HepG2 (cell line): Measurements from ENCODE around the gene NXPE3. TPM values are rescaled to one million over a fixed set of nuclear protein-coding genes. Genes with fewer than 3 reads are reported as not detected.

ENCODE experiments used
- ATAC-seq: fragments of 200-7000 bp; cut with Tn5 transposase; 3 replicates; pipeline ENCODE4 v1.9.1; 2020; ENCODE audit warnings: mild to moderate bottlenecking, moderate library complexity
- BruUV-seq: library from RNA; stranded (reverse); fragments of 400-500 nt; replicated peaks from 2 replicates; lab custom pipeline; 2021; lab: Mats Ljungman, UMichigan
- CTCF ChIA-PET: fragments of 300-600 bp; formaldehyde crosslinking; extraction: SDS; loops from one replicate; lab custom pipeline; 2021; ENCODE audit warnings: low total read pairs, inconsistent platforms, low intra/inter-chr PET ratio; lab: Yijun Ruan, JAX
- POLR2A ChIA-PET: fragments of 350-600 bp; sonication (Branson Sonifier 250); formaldehyde crosslinking; loops from one replicate; lab custom pipeline; 2020; ENCODE audit warnings: antibody characterized with exemption, inconsistent platforms; lab: Yijun Ruan, JAX
- DNase-seq: peaks from one replicate; pipeline ENCODE4 v3.0.0-alpha.2; 2015; ENCODE audit warnings: low spot score
- FAIRE-seq: peaks from 3 replicates; lab custom pipeline; 2011; peaks lifted over from hg19 to GRCh38; lab: Jason Lieb, UNC
- H2AFZ ChIP-seq: one replicate; pipeline ENCODE4 v1.6.1; 2011; ENCODE audit warnings: low read length, inconsistent platforms
- H3K27ac ChIP-seq: fragments of 300-600 bp; 3 replicates; pipeline ENCODE4 v1.8.0; 2011; ENCODE audit warnings: mixed run types, mild to moderate bottlenecking, mixed read lengths, low read length, inconsistent platforms; ENCODE audit not compliant: insufficient read depth; ENCODE audit errors: extremely low read length
- H3K27me3 ChIP-seq, 2 experiments: fragments of 200-600 bp in 1 of 2; 2 replicates in 1 of 2; 3 replicates in 1 of 2; pipeline versions ENCODE4 v1.6.0 to v1.8.0; 2011; ENCODE audit warnings: low read length in 2 of 2, mild to moderate bottlenecking in 2 of 2, moderate library complexity in 2 of 2, inconsistent platforms in 1 of 2; ENCODE audit not compliant: insufficient read depth in 2 of 2, control insufficient read depth in 1 of 2
- H3K36me3 ChIP-seq, 2 experiments: fragments of 200-600 bp in 1 of 2; replicated peaks in 1 of 2; 2 replicates in 1 of 2; 3 replicates in 1 of 2; pipeline versions ENCODE4 v1.5.1 to v1.8.0; 2011; ENCODE audit warnings: low read length in 2 of 2, inconsistent platforms in 1 of 2; ENCODE audit not compliant: insufficient read depth in 2 of 2, control insufficient read depth in 1 of 2
- H3K4me1 ChIP-seq: 2 replicates; pipeline ENCODE4 v1.5.1; 2012; ENCODE audit warnings: low read length, inconsistent platforms; ENCODE audit not compliant: insufficient read depth
- H3K4me2 ChIP-seq: 2 replicates; pipeline ENCODE4 v1.6.0; 2011; ENCODE audit warnings: low read depth, low read length, inconsistent platforms
- H3K4me3 ChIP-seq, 3 experiments: fragments of 200-600 bp in 1 of 3; sonication (generic), shearing (Covaris generic) in 1 of 3; replicated peaks in 1 of 3; 2 replicates each; pipeline ENCODE4 v1.5.1; 2011 to 2016; ENCODE audit warnings: low read length in 3 of 3, inconsistent platforms in 2 of 3, low read depth in 2 of 3, mild to moderate bottlenecking in 2 of 3, control low read depth in 1 of 3, mixed read lengths in 1 of 3; ENCODE audit not compliant: insufficient read depth in 1 of 3
- H3K79me2 ChIP-seq: one replicate; pipeline ENCODE4 v1.6.1; 2011; ENCODE audit warnings: low read length, inconsistent platforms; ENCODE audit not compliant: insufficient read depth
- H3K9ac ChIP-seq: 2 replicates; pipeline ENCODE4 v1.6.0; 2011; ENCODE audit warnings: mild to moderate bottlenecking, low read depth, low read length, inconsistent platforms; ENCODE audit not compliant: insufficient read depth
- H3K9me3 ChIP-seq: 2 replicates; pipeline ENCODE4 v1.5.1; 2012; ENCODE audit warnings: mild to moderate bottlenecking, low read length
- H4K20me1 ChIP-seq: 2 replicates; pipeline ENCODE4 v1.6.0; 2011; ENCODE audit warnings: inconsistent platforms, mild to moderate bottlenecking, low read length, moderate library complexity; ENCODE audit not compliant: insufficient read depth
- ATF2 ChIP-seq: sonication (generic); formaldehyde crosslinking; IDR thresholded peaks from 2 replicates; pipeline ENCODE4 v1.4.0; 2020; ENCODE audit warnings: missing genetic modification reagents
- BATF2 ChIP-seq: sonication (generic); formaldehyde crosslinking; IDR thresholded peaks from 2 replicates; pipeline ENCODE4 v1.8.0; 2022; ENCODE audit warnings: mild to moderate bottlenecking, missing genetic modification reagents, moderate library complexity
- CC2D1A ChIP-seq: sonication (generic); formaldehyde crosslinking; IDR thresholded peaks from 2 replicates; pipeline ENCODE4 v1.8.1; 2023; ENCODE audit warnings: mild to moderate bottlenecking, missing genetic modification reagents
- FUBP1 ChIP-seq: sonication (generic); formaldehyde crosslinking; IDR thresholded peaks from 2 replicates; pipeline ENCODE4 v1.5.1; 2020; ENCODE audit warnings: missing genetic modification reagents, mild to moderate bottlenecking, borderline replicate concordance
- GTF2F1 ChIP-seq: fragments of 150-350 bp; IDR thresholded peaks from 2 replicates; pipeline ENCODE4 v1.6.1; 2014; ENCODE audit warnings: low read length
- GTF3A ChIP-seq: sonication (generic); formaldehyde crosslinking; conservative IDR thresholded peaks from 2 replicates; pipeline ENCODE4 v1.4.0; 2020; ENCODE audit warnings: mild to moderate bottlenecking, missing genetic modification reagents
- GZF1 ChIP-seq: sonication (generic); formaldehyde crosslinking; IDR thresholded peaks from 2 replicates; pipeline ENCODE4 v1.5.1; 2020; ENCODE audit warnings: mild to moderate bottlenecking, missing genetic modification reagents
- MXD4 ChIP-seq: IDR thresholded peaks from 2 replicates; pipeline ENCODE4 v1.6.1; 2016; ENCODE audit warnings: mild to moderate bottlenecking, missing biosample characterization, missing genetic modification reagents
- NCOA2 ChIP-seq: sonication (generic); formaldehyde crosslinking; IDR thresholded peaks from 2 replicates; pipeline ENCODE4 v1.8.0; 2022; ENCODE audit warnings: inconsistent platforms
- PHB2 ChIP-seq: fragments of 450-650 bp; IDR thresholded peaks from 2 replicates; pipeline ENCODE4 v1.6.1; 2018; ENCODE audit not compliant: partially characterized antibody
- TEF ChIP-seq: sonication (generic); formaldehyde crosslinking; IDR thresholded peaks from 2 replicates; pipeline ENCODE4 v1.5.0; 2020; ENCODE audit warnings: missing genetic modification reagents
- TIGD3 ChIP-seq: sonication (generic); formaldehyde crosslinking; IDR thresholded peaks from 2 replicates; pipeline ENCODE4 v1.5.1; 2020; ENCODE audit warnings: mild to moderate bottlenecking, missing genetic modification reagents, borderline replicate concordance
- YY1 ChIP-seq: IDR thresholded peaks from 2 replicates; pipeline ENCODE4 v1.6.1; 2011; ENCODE audit warnings: low read length, low read depth, moderate library complexity, mild to moderate bottlenecking; ENCODE audit not compliant: insufficient read depth, insufficient replicate concordance
- ZFP36L1 ChIP-seq: sonication (generic); formaldehyde crosslinking; IDR thresholded peaks from 2 replicates; pipeline ENCODE4 v1.8.0; 2022; ENCODE audit warnings: mild to moderate bottlenecking, missing genetic modification reagents, moderate library complexity
- ZNF343 ChIP-seq: sonication (generic); formaldehyde crosslinking; IDR thresholded peaks from 2 replicates; pipeline ENCODE4 v1.4.0; 2020; ENCODE audit warnings: mild to moderate bottlenecking, missing genetic modification reagents
- ZNF354B ChIP-seq: sonication (generic); formaldehyde crosslinking; IDR thresholded peaks from 2 replicates; pipeline ENCODE4 v1.8.0; 2022; ENCODE audit warnings: mild to moderate bottlenecking, missing genetic modification reagents
- ZUFSP ChIP-seq: sonication (generic); formaldehyde crosslinking; IDR thresholded peaks from 2 replicates; pipeline ENCODE4 v1.9.0; 2021; ENCODE audit warnings: missing genetic modification reagents, mild to moderate bottlenecking, borderline replicate concordance
- WGBS: methylation state at CpG from one replicate; pipeline ENCODE4 v1.1.6; 2017; ENCODE audit warnings: low lambda C conversion rate; 5-methylcytosine and 5-hydroxymethylcytosine counted together
- in situ Hi-C: cut with HindIII; loops from 2 replicates; pipeline ENCODE4 v1.10.0; 2017; ENCODE audit warnings: low pct_unique_long_range_greater_than_20kb; ENCODE audit not compliant: extremely low pct_ligation_motif_present
- intact Hi-C: fragments of 100-400 bp; cut with micrococcal nuclease; formaldehyde crosslinking; loops from one replicate; pipeline ENCODE4 v1.10.0; 2022; ENCODE audit not compliant: unreplicated experiment
- polyA plus RNA-seq, 8 experiments: library from polyadenylated mRNA; depleted of rRNA in 3 of 8; stranded (reverse) in 7 of 8; unstranded in 1 of 8; fragments of >200 nt; fragmentation: Illumina TruSeq in 4 of 8; extraction: Trizol in 4 of 8; gene quantifications; 2 replicates each; pipeline versions ENCODE4 v1.2.1 to v1.2.3, GENCODE V29; 2011 to 2016; ENCODE audit warnings: low read depth in 4 of 8, missing spikeins in 1 of 8, mixed read lengths in 1 of 8; ENCODE audit not compliant: insufficient read depth in 1 of 8
- total RNA-seq, 5 experiments: library from RNA; depleted of rRNA; stranded (reverse); fragments of >200 nt; fragmentation: Illumina TruSeq; extraction: Trizol; gene quantifications; 2 replicates each; pipeline ENCODE4 v1.2.3, GENCODE V29; 2016; ENCODE audit warnings: low read depth in 1 of 5

NXPE3 gene
- total and polyA plus RNA-seq, 2 of the 13 experiments (the other 11 are each of a cell fraction or from before 2014, with no cell fraction given): 3.5 to 4.7 TPM

- intact Hi-C loops: no loop called here
- no peak for FAIRE-seq
- TF ChIP-seq BATF2 (CRISPR knock-in tag) (no peak), GTF2F1 (no peak), ZUFSP (CRISPR knock-in tag) (no peak), TEF (CRISPR knock-in tag) (no peak), TIGD3 (no peak), GTF3A (CRISPR knock-in tag) (no peak), ZFP36L1 (CRISPR knock-in tag) (no peak), NCOA2 (no peak), PHB2 (no peak), YY1 (no peak), ATF2 (CRISPR knock-in tag) (no peak), ZNF354B (CRISPR knock-in tag) (no peak), MXD4 (CRISPR knock-in tag) (no peak), GZF1 (CRISPR knock-in tag) (no peak), ZNF343 (CRISPR knock-in tag) (no peak), FUBP1 (CRISPR knock-in tag) (no peak), CC2D1A (CRISPR knock-in tag) (no peak)
Observed at GRCh38 chr3:101835676-101836075, 56.7 kb downstream of the NXPE3 start.

More at GRCh38 chr3:101835676-101836075, 56.7 kb downstream of the NXPE3 start:
- Histone ChIP-seq H3K9me3 (no peaks in the 10 kb centered on the region), H3K36me3 (no peaks in the 10 kb centered on the region), H3K27ac (no peak overlapping the region), H3K79me2 (no peaks in the 10 kb centered on the region), H3K4me1 (peaks cover 10% of the 10 kb centered on the region; the same call in 1 of the 2 replicates), H3K9ac (no peak overlapping the region), H3K4me3 (no peak overlapping the region), H2AFZ (no peak overlapping the region), H3K4me2 (no peak overlapping the region), H3K27me3 (no peaks in the 10 kb centered on the region), H4K20me1 (no peaks in the 10 kb centered on the region)
- DNase-seq: no peak
- in situ Hi-C loops: no loop called here
- CTCF ChIA-PET: no interaction called here
- no TSS peak for BruUV-seq
- WGBS: 84% methylated on average over 2 of the region's 2 CpGs
- ATAC-seq: no peak
- POLR2A ChIA-PET: interaction anchor here (1.7 kb wide), 1 partner anchor 14 kb away, joined by 9 read pairs; the partner anchor contains the start of gene NFKBIZ
